Measurements from ENCODE around the gene NHERF1.

NHERF1 gene

DNA sequence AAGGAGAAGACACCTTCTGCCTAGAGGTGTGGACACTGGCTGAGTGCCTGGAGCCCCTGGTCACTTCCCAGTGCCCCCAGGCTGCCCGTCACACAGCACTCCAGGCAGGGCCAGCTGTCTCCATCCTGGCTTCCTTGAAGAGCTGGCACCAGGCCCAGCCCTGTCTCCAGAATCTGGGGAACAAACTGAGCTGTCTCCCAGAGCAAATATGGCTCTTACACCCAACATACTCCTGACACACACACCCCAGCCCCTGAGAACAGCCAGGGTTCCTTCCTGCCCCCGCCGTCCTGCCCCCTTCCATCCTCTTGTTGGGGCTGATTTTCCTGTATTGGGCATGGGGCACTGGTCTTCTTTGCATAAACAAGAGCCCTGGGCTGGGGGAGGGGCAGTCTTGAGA is 9.1 kb downstream of the NHERF1 start:
- Histone ChIP-seq H3K27me3 (ENCODE audit: control insufficient read depth in 1 of 2, insufficient read depth in 2 of 2, low read length in 2 of 2) (no peaks in the 10 kb centered on the region), H3K4me1 (ENCODE audit: control insufficient read depth in 1 of 2, insufficient read depth in 2 of 2, low read length in 2 of 2) (peaks cover 88 to 91% of the 10 kb centered on the region in 2 donors), H3K27ac (ENCODE audit: low read depth, low read length) (peak overlapping the region; percentile 52), H3K4me3 (ENCODE audit: low read depth in 1 of 2, low read length in 2 of 2) (peak overlapping the region; percentile 38 to 58), H3K9me3 (ENCODE audit: control insufficient read depth in 1 of 2, low read length in 2 of 2) (no peaks in the 10 kb centered on the region), H3K36me3 (ENCODE audit: control insufficient read depth in 1 of 2, insufficient read depth in 2 of 2, low read length in 2 of 2) (peaks cover 9 to 16% of the 10 kb centered on the region in 2 donors), H3K9ac (ENCODE audit: low read depth in 1 of 2, low read length in 2 of 2) (peak overlapping the region; percentile 22 to 65)

DNA sequence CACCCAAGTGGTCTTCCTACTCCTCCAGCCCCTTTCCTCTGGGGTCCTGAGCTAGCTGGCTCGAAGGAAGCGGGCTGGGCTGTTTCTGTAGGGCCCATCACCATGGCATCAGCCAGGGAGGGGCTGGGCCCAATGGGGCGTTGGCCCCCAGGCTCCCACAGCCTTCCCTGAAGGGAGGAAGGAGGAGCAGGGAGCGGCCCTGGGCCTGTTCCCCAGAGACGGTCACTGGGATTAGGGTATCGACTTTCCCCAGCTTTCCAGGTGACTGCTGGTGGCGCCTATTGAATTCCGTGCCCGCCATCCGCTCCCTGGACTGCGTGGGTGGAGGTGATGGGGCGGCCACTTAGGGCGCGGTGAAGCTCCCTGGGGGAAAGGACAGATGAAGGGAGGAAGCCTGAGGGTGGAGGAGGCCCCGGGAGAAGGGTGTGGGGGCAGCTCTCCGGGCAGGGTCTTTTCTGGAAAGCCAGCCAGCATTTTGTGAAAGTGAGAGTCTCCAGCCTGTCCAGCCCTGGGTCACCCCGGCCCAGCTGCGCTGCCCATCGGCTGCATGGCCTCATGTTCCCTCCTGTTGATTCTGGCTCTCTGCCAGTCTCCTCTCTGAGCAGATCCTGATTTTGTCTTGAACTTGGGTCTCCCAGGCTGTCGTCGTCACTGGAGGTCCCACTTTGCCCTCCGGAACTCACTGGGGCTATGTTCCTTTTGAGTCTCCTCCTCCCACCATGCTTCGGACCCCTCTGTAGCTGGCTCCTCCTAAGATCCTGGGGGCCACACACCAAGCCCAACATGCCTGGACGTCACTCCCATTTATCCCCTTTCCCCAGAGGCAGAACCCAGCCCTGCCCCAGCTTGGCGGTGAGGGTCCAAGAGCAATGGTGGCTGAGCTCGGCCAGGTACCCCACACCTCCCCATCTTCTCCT is 9.8 kb downstream of the NHERF1 start:
- Histone ChIP-seq H3K9me3 (ENCODE audit: control insufficient read depth in 1 of 2, low read length in 2 of 2) (no peaks in the 10 kb centered on the region), H3K27ac (ENCODE audit: low read depth, low read length) (peak overlapping the region; percentile 52), H3K4me1 (ENCODE audit: control insufficient read depth in 1 of 2, insufficient read depth in 2 of 2, low read length in 2 of 2) (peaks cover 88 to 91% of the 10 kb centered on the region in 2 donors), H3K36me3 (ENCODE audit: control insufficient read depth in 1 of 2, insufficient read depth in 2 of 2, low read length in 2 of 2) (peaks cover 9 to 16% of the 10 kb centered on the region in 2 donors), H3K27me3 (ENCODE audit: control insufficient read depth in 1 of 2, insufficient read depth in 2 of 2, low read length in 2 of 2) (no peaks in the 10 kb centered on the region), H3K9ac (ENCODE audit: low read depth in 1 of 2, low read length in 2 of 2) (peak overlapping the region in 1 of 2 donors; percentile 65), H3K4me3 (ENCODE audit: low read depth in 1 of 2, low read length in 2 of 2) (peak overlapping the region; percentile 38 to 58)

DNA sequence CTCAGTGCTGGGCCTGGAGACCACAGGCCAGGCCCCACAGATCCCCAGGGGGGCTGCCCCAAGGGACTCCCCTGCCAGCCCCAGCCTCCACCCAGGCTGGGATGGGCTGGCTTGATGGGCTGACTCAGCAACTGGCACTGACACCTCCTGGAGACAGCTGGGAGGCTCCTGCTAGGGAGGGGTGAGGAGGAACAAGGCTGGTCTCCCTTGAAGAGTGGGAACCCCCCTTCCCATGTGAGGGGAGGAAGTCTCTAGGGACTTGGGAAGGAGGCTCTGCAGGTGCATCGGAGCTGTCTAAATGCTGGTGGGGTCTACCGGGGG is 10.4 kb downstream of the NHERF1 start:
- Histone ChIP-seq H3K27me3 (ENCODE audit: control insufficient read depth in 1 of 2, insufficient read depth in 2 of 2, low read length in 2 of 2) (no peaks in the 10 kb centered on the region), H3K36me3 (ENCODE audit: control insufficient read depth in 1 of 2, insufficient read depth in 2 of 2, low read length in 2 of 2) (peaks cover 9 to 18% of the 10 kb centered on the region in 2 donors), H3K9me3 (ENCODE audit: control insufficient read depth in 1 of 2, low read length in 2 of 2) (no peaks in the 10 kb centered on the region), H3K4me1 (ENCODE audit: control insufficient read depth in 1 of 2, insufficient read depth in 2 of 2, low read length in 2 of 2) (peaks cover 87 to 92% of the 10 kb centered on the region in 2 donors), H3K27ac (ENCODE audit: low read depth, low read length) (no peak overlapping the region), H3K9ac (ENCODE audit: low read depth in 1 of 2, low read length in 2 of 2) (peak overlapping the region; percentile 57 to 65), H3K4me3 (ENCODE audit: low read depth in 1 of 2, low read length in 2 of 2) (peak overlapping the region; percentile 53 to 58)

DNA sequence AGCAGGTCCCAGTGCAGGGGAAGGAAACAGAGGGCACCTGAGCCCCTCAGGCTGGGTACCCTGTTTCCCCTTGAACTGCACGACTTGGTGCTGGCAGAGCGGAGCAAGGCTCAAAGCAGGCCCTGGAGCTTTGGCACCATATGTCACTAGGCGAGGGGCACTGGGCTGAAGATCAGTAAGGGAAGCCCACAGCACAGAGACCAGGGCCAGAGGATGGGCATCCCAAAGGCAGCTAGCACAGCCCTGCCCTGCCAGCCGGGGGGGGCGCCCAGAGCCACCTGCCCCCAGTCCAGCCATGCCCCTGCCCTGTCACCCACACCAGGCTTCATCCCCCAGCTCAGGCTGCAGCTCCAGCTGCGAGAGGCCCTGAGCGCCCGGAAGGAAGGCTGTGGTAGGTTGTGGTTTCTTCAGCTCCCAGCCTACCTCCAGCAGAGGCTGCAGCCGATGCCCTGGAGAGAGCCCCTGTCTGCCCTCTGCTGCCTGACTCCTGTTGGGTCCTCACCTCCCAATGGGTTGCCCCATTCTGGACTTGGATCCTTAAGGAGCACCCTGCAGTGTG is 10.9 kb downstream of the NHERF1 start:
- H3K9ac ChIP-seq (ENCODE audit: low read depth in 1 of 2, low read length in 2 of 2) = peak overlapping the region; percentile 57 to 65
- peak overlapping the region; percentile 53 to 58 for H3K4me3 ChIP-seq (ENCODE audit: low read depth in 1 of 2, low read length in 2 of 2)
- no peaks in the 10 kb centered on the region for H3K27me3 ChIP-seq (ENCODE audit: control insufficient read depth in 1 of 2, insufficient read depth in 2 of 2, low read length in 2 of 2)
- no peak overlapping the region for H3K27ac ChIP-seq (ENCODE audit: low read depth, low read length)
- H3K4me1 ChIP-seq (ENCODE audit: control insufficient read depth in 1 of 2, insufficient read depth in 2 of 2, low read length in 2 of 2) = peaks cover 90 to 95% of the 10 kb centered on the region in 2 donors
- peaks cover 9 to 20% of the 10 kb centered on the region in 2 donors for H3K36me3 ChIP-seq (ENCODE audit: control insufficient read depth in 1 of 2, insufficient read depth in 2 of 2, low read length in 2 of 2)
- H3K9me3 ChIP-seq (ENCODE audit: control insufficient read depth in 1 of 2, low read length in 2 of 2) = no peaks in the 10 kb centered on the region

DNA sequence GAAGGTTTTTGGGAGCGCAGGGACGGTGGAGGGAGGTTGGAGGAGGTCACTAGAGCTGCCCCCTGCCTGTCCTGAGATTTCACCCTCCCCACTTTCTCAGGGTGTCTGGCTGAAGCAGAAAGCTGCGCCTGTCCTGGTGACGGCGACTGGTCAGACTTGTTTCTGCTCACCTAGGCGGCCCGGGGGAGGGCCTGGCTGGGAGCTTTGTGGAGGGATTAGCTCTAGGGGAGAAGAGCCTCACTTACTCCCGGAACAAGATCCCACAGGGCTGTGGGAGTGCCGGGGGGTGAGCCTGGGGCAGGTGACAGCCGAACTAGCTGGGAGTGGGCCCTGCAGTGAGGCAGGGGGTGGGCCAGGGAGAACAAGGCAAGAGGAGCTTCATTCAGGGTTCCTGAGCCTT is 11.5 kb downstream of the NHERF1 start:
- H3K36me3 ChIP-seq (ENCODE audit: control insufficient read depth in 1 of 2, insufficient read depth in 2 of 2, low read length in 2 of 2) = peaks cover 7 to 24% of the 10 kb centered on the region in 2 donors
- H3K27ac ChIP-seq (ENCODE audit: low read depth, low read length) = no peak overlapping the region
- H3K9ac ChIP-seq (ENCODE audit: low read depth in 1 of 2, low read length in 2 of 2) = peak overlapping the region; percentile 44 to 57
- H3K9me3 ChIP-seq (ENCODE audit: control insufficient read depth in 1 of 2, low read length in 2 of 2) = no peaks in the 10 kb centered on the region
- H3K27me3 ChIP-seq (ENCODE audit: control insufficient read depth in 1 of 2, insufficient read depth in 2 of 2, low read length in 2 of 2) = no peaks in the 10 kb centered on the region
- H3K4me1 ChIP-seq (ENCODE audit: control insufficient read depth in 1 of 2, insufficient read depth in 2 of 2, low read length in 2 of 2) = peaks cover 91 to 95% of the 10 kb centered on the region in 2 donors
- H3K4me3 ChIP-seq (ENCODE audit: low read depth in 1 of 2, low read length in 2 of 2) = peak overlapping the region; percentile 53 to 58

DNA sequence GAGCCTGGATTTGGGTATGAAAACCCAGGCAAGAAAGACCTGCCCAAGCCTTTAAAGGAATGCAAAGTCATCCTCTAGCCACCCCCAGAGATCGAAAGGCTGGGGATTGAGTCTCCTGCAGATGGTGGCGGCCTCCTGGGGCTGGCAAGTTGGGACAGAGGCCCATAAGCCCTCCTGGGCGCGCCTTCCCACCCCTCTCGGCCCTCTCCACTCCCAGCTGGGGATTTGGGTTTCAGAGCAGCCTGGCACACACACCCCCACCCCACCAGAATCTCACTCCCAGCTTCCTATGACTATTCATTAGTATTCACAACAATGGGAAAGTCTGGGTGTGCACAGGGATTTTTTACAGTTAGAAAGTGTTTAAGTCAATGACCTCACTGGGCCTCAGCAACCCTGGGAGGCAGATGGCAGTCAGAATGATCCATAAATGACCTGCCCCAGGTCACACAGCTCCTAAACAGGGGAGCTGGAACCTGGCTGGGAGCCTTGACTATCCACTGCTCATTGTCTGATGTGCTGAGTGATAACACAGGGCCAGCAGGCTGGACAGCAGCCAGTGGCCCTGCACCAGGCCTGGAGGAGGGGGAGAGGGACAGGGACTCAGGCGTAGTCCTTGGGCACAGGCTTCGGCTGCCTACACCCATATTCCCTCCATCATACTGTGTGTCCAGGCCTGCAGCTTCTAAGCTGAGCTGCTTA is 12.1 kb downstream of the NHERF1 start:
- Histone ChIP-seq H3K9ac (ENCODE audit: low read depth in 1 of 2, low read length in 2 of 2) (peak overlapping the region; percentile 44 to 57), H3K4me1 (ENCODE audit: control insufficient read depth in 1 of 2, insufficient read depth in 2 of 2, low read length in 2 of 2) (peaks cover 85 to 89% of the 10 kb centered on the region in 2 donors), H3K36me3 (ENCODE audit: control insufficient read depth in 1 of 2, insufficient read depth in 2 of 2, low read length in 2 of 2) (peaks cover 7 to 18% of the 10 kb centered on the region in 2 donors), H3K27me3 (ENCODE audit: control insufficient read depth in 1 of 2, insufficient read depth in 2 of 2, low read length in 2 of 2) (no peaks in the 10 kb centered on the region), H3K27ac (ENCODE audit: low read depth, low read length) (peak overlapping the region; percentile 5), H3K9me3 (ENCODE audit: control insufficient read depth in 1 of 2, low read length in 2 of 2) (no peaks in the 10 kb centered on the region), H3K4me3 (ENCODE audit: low read depth in 1 of 2, low read length in 2 of 2) (peak overlapping the region in 1 of 2 donors; percentile 53)

DNA sequence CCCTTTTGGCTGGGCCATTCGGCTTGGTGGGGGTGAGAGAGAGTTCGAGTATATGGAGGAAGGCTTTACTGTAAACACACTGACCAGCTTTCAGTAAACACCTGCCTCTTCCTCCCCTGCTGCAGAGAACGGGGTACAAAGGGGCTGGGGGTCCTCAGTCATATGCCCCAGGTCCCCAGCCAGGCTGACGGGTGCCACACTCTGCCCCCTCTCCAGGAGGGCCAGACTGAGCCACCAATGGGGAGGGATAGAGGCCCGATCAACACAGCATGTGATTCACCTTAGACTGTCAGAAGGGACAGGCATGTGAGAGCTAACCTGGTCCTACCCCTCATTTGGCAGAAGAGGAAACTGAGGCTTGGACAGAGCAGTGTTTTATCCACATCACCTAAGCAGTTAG is 13.0 kb downstream of the NHERF1 start:
- Histone ChIP-seq H3K4me3 (ENCODE audit: low read depth in 1 of 2, low read length in 2 of 2) (no peak overlapping the region), H3K9me3 (ENCODE audit: control insufficient read depth in 1 of 2, low read length in 2 of 2) (no peaks in the 10 kb centered on the region), H3K4me1 (ENCODE audit: control insufficient read depth in 1 of 2, insufficient read depth in 2 of 2, low read length in 2 of 2) (peaks cover 82 to 83% of the 10 kb centered on the region in 2 donors), H3K27ac (ENCODE audit: low read depth, low read length) (peak overlapping the region; percentile 10), H3K36me3 (ENCODE audit: control insufficient read depth in 1 of 2, insufficient read depth in 2 of 2, low read length in 2 of 2) (peaks cover 11 to 16% of the 10 kb centered on the region in 2 donors), H3K9ac (ENCODE audit: low read depth in 1 of 2, low read length in 2 of 2) (peak overlapping the region in 1 of 2 donors; percentile 2), H3K27me3 (ENCODE audit: control insufficient read depth in 1 of 2, insufficient read depth in 2 of 2, low read length in 2 of 2) (no peaks in the 10 kb centered on the region)

DNA sequence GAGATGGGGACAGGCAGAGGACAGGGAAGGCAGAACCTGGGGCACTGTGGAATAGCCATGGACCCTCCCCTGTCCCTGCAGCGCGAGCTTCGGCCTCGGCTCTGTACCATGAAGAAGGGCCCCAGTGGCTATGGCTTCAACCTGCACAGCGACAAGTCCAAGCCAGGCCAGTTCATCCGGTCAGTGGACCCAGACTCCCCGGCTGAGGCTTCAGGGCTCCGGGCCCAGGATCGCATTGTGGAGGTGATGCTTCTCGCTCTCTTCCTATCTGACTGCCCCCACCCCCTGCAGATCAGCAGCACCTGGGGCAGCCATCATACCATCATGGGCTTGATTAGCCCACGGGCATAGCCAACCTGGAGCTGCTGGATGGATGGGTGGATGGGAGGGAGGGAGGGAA is 13.5 kb downstream of the NHERF1 start:
- no peaks in the 10 kb centered on the region for H3K9me3 ChIP-seq (ENCODE audit: control insufficient read depth in 1 of 2, low read length in 2 of 2)
- H3K36me3 ChIP-seq (ENCODE audit: control insufficient read depth in 1 of 2, insufficient read depth in 2 of 2, low read length in 2 of 2) = peaks cover 11 to 20% of the 10 kb centered on the region in 2 donors
- H3K4me3 ChIP-seq (ENCODE audit: low read depth in 1 of 2, low read length in 2 of 2) = no peak overlapping the region
- H3K4me1 ChIP-seq (ENCODE audit: control insufficient read depth in 1 of 2, insufficient read depth in 2 of 2, low read length in 2 of 2) = peaks cover 77 to 80% of the 10 kb centered on the region in 2 donors
- no peaks in the 10 kb centered on the region for H3K27me3 ChIP-seq (ENCODE audit: control insufficient read depth in 1 of 2, insufficient read depth in 2 of 2, low read length in 2 of 2)
- H3K9ac ChIP-seq (ENCODE audit: low read depth in 1 of 2, low read length in 2 of 2) = no peak overlapping the region
- H3K27ac ChIP-seq (ENCODE audit: low read depth, low read length) = no peak overlapping the region

DNA sequence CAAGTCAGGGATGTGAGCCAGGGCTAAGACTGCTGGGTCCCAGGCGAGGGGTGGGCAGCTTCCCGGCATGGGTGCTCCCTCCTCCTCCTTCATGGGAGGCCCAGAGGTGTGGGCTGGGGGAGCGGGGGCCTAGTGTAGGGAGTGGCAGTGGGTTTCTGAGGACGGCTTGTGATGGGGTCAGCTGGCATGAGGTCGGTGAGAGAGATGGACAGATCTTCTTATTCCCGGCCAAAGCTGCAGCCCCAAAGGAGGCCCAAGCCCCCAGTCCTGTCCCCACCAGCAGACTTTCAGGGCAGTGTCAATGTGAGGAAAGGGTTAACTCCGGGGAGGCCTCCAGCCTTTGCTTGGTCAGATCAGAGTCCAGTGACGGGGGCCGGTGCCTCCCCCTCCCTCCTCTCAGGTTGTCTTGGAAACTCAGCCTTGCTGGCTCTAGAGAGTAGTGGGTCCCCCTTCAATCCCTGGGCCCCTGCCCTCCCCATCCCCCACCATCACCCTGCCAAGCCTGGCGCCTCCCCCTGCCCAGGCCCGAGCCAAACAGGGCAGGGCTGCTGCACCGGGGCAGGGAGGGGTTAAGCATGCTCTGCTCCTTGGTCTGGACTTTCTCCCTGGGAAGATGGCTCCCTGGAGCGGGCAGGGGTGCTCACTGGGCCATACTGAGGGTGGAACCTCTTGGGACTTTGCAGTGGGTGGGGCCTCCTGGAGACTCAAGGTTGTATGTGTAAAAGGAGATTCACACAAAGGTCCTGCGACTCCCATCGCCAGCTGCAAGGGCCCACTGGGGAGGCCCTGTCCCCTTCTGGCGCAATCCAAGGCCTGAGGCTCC is 15.3 kb downstream of the NHERF1 start:
- H3K9me3 ChIP-seq (ENCODE audit: control insufficient read depth in 1 of 2, low read length in 2 of 2) = no peaks in the 10 kb centered on the region
- H3K4me3 ChIP-seq (ENCODE audit: low read depth in 1 of 2, low read length in 2 of 2) = peak overlapping the region; percentile 40 to 60
- H3K9ac ChIP-seq (ENCODE audit: low read depth in 1 of 2, low read length in 2 of 2) = peak overlapping the region; percentile 47 to 58
- no peaks in the 10 kb centered on the region for H3K27me3 ChIP-seq (ENCODE audit: control insufficient read depth in 1 of 2, insufficient read depth in 2 of 2, low read length in 2 of 2)
- H3K27ac ChIP-seq (ENCODE audit: low read depth, low read length) = peak overlapping the region; percentile 50
- peaks cover 15 to 36% of the 10 kb centered on the region in 2 donors for H3K36me3 ChIP-seq (ENCODE audit: control insufficient read depth in 1 of 2, insufficient read depth in 2 of 2, low read length in 2 of 2)
- peaks cover 72 to 75% of the 10 kb centered on the region in 2 donors for H3K4me1 ChIP-seq (ENCODE audit: control insufficient read depth in 1 of 2, insufficient read depth in 2 of 2, low read length in 2 of 2)

Data from duodenal mucosa (tissue), 2 donors.